GM23338 (cell line): ENCODE results near the gene ACYP1. TPM values are rescaled to one million over a fixed set of nuclear protein-coding genes. Genes with fewer than 3 reads are reported as not detected.

Source experiments
- ATAC-seq: fragments of 200-7000 bp; cut with Tn5 transposase; 3 replicates; pipeline ENCODE4 v1.9.1; 2020
- DNase-seq: peaks from one replicate; pipeline ENCODE4 v3.0.0-alpha.2; 2015; ENCODE audit warnings: low spot score
- H2AFZ ChIP-seq: fragments of 200-600 bp; sonication (generic); 2 replicates; pipeline ENCODE4 v1.8.0; 2016; ENCODE audit warnings: antibody characterized with exemption, mild to moderate bottlenecking, moderate library complexity
- H3F3A ChIP-seq: fragments of 200-600 bp; sonication (generic); replicated peaks from 2 replicates; pipeline ENCODE4 v1.8.0; 2017; ENCODE audit warnings: antibody characterized with exemption, mixed run types, low read depth
- H3K27ac ChIP-seq: fragments of 200-600 bp; sonication (generic); 2 replicates; pipeline ENCODE4 v1.6.1; 2016; ENCODE audit warnings: low read depth
- H3K27me3 ChIP-seq: fragments of 200-600 bp; sonication (generic); 2 replicates; pipeline ENCODE4 v1.8.0; 2016; ENCODE audit warnings: mild to moderate bottlenecking, mixed run types, moderate library complexity; ENCODE audit not compliant: insufficient read depth
- H3K36me3 ChIP-seq: fragments of 200-600 bp; sonication (generic); 2 replicates; pipeline ENCODE4 v1.8.0; 2016; ENCODE audit warnings: mild to moderate bottlenecking; ENCODE audit not compliant: insufficient read depth
- H3K4me1 ChIP-seq: fragments of 200-600 bp; sonication (generic); 2 replicates; pipeline ENCODE4 v1.8.0; 2016; ENCODE audit warnings: mild to moderate bottlenecking, moderate library complexity; ENCODE audit not compliant: insufficient read depth
- H3K4me2 ChIP-seq: fragments of 200-600 bp; sonication (generic); 2 replicates; pipeline ENCODE4 v1.7.1; 2017; ENCODE audit warnings: mixed run types
- H3K4me3 ChIP-seq: fragments of 200-600 bp; sonication (generic); 2 replicates; pipeline ENCODE4 v1.6.1; 2016; ENCODE audit warnings: mixed run types
- H3K79me2 ChIP-seq: fragments of 200-600 bp; sonication (generic); replicated peaks from 2 replicates; pipeline ENCODE4 v1.8.0; 2017; ENCODE audit warnings: mild to moderate bottlenecking; ENCODE audit not compliant: insufficient read depth
- H3K9me2 ChIP-seq: fragments of 200-600 bp; sonication (generic); 2 replicates; pipeline ENCODE4 v1.8.0; 2017; ENCODE audit not compliant: insufficient read depth
- H4K20me1 ChIP-seq: fragments of 200-600 bp; sonication (generic); replicated peaks from 2 replicates; pipeline ENCODE4 v1.8.0; 2017; ENCODE audit warnings: mild to moderate bottlenecking; ENCODE audit not compliant: insufficient read depth
- H3K27ac Mint-ChIP-seq: 2 replicates; pipeline ENCODE4 v1.8.0; 2020; ENCODE audit warnings: inconsistent platforms, mild to moderate bottlenecking, moderate library complexity, mixed read lengths
- H3K27me3 Mint-ChIP-seq: 3 replicates; pipeline ENCODE4 v1.8.0; 2022; ENCODE audit warnings: low read depth, mild to moderate bottlenecking, moderate library complexity, mixed read lengths, inconsistent platforms; ENCODE audit not compliant: insufficient read depth, poor library complexity
- H3K36me3 Mint-ChIP-seq: 3 replicates; pipeline ENCODE4 v1.8.0; 2021; ENCODE audit warnings: low read depth, mild to moderate bottlenecking, inconsistent platforms, moderate library complexity, mixed read lengths
- H3K4me1 Mint-ChIP-seq: 3 replicates; pipeline ENCODE4 v1.8.0; 2020; ENCODE audit warnings: mild to moderate bottlenecking, inconsistent platforms, mixed read lengths
- H3K4me3 Mint-ChIP-seq: 3 replicates; pipeline ENCODE4 v1.8.0; 2021; ENCODE audit warnings: moderate library complexity, mild to moderate bottlenecking, inconsistent platforms, mixed read lengths
- H3K9me3 Mint-ChIP-seq: 3 replicates; pipeline ENCODE4 v1.8.0; 2020; ENCODE audit warnings: moderate library complexity, mild to moderate bottlenecking, inconsistent platforms, mixed read lengths
- CREB1 ChIP-seq: fragments of 250-450 bp; sonication (Bioruptor Pico); IDR thresholded peaks from 2 replicates; pipeline ENCODE4 v1.5.0; 2020; ENCODE audit warnings: low read depth, mild to moderate bottlenecking, moderate library complexity
- ETS1 ChIP-seq: IDR thresholded peaks from 2 replicates; pipeline ENCODE4 v1.6.1; 2016; ENCODE audit warnings: antibody characterized with exemption
- EZH2 ChIP-seq: fragments of 200-600 bp; sonication (generic); IDR thresholded peaks from one replicate; pipeline ENCODE4 v1.8.0; 2017; ENCODE audit warnings: antibody characterized with exemption, mild to moderate bottlenecking, low read depth; ENCODE audit not compliant: unreplicated experiment
- EZH2phosphoT487 ChIP-seq: fragments of 200-600 bp; sonication (generic); IDR thresholded peaks from one replicate; pipeline ENCODE4 v1.8.1; 2018; ENCODE audit warnings: antibody characterized with exemption; ENCODE audit not compliant: unreplicated experiment
- NANOG ChIP-seq: IDR thresholded peaks from 2 replicates; pipeline ENCODE4 v1.6.1; 2016; ENCODE audit warnings: antibody characterized with exemption, borderline replicate concordance
- POLR2AphosphoS5 ChIP-seq: IDR thresholded peaks from 2 replicates; pipeline ENCODE4 v1.6.1; 2016; ENCODE audit warnings: antibody characterized with exemption, low read depth
- STAT1 ChIP-seq: IDR thresholded peaks from one replicate; pipeline ENCODE4 v1.6.1; 2016; ENCODE audit warnings: antibody characterized with exemption; ENCODE audit not compliant: unreplicated experiment
- ZNF114 ChIP-seq: fragments of 250-450 bp; sonication (Bioruptor Pico); IDR thresholded peaks from 2 replicates; pipeline ENCODE4 v1.5.0; 2020; ENCODE audit warnings: mild to moderate bottlenecking, moderate library complexity
- ZNF331 ChIP-seq: fragments of 250-450 bp; sonication (Bioruptor Pico); IDR thresholded peaks from 2 replicates; pipeline ENCODE4 v1.5.0; 2020; ENCODE audit warnings: low read depth, mild to moderate bottlenecking, moderate library complexity
- ZNF462 ChIP-seq: fragments of 250-450 bp; sonication (Bioruptor Pico); IDR thresholded peaks from 2 replicates; pipeline ENCODE4 v1.5.0; 2020; ENCODE audit warnings: mild to moderate bottlenecking, moderate library complexity
- polyA plus RNA-seq: library from polyadenylated mRNA; unstranded; fragments of >200 nt; fragmentation: Nextera tagmentation; extraction: Ambion mirVana; gene quantifications from 2 replicates; pipeline ENCODE4 v1.2.1, GENCODE V29; 2016
- total RNA-seq: library from RNA; depleted of rRNA; stranded (reverse); fragments of >200 nt; shearing (Covaris generic); gene quantifications from 2 replicates; pipeline ENCODE4 v1.2.3, GENCODE V29; 2014

ACYP1 gene
- total and polyA plus RNA-seq, 2 experiments from 2014 or later, result 18.4 to 104 TPM

- TF ChIP-seq ZNF462 (CRISPR knock-in tag) (no peak), ZNF331 (CRISPR knock-in tag) (no peak), STAT1 (no peak), EZH2 (no peak), NANOG (no peak)
Measured at GRCh38 chr14:75047506-75047905, 16.3 kb downstream of the ACYP1 start (continued).

- H3K4me3 ChIP-seq, result no peak overlapping the region
- H3K27me3 ChIP-seq, result no peaks in the 10 kb centered on the region
- no peaks in the 10 kb centered on the region; the same call in 1 of the 3 replicates for H3K9me3 Mint-ChIP-seq
- H3F3A ChIP-seq, result no peaks in the 10 kb centered on the region
- H3K27me3 Mint-ChIP-seq, result peaks cover 3% of the 10 kb centered on the region
- H3K4me1 ChIP-seq, result no peaks in the 10 kb centered on the region
- H3K4me2 ChIP-seq, result no peak overlapping the region
- H3K27ac Mint-ChIP-seq, result no peak overlapping the region
- DNase-seq (no peak), ATAC-seq (no peak)
- no peak overlapping the region for H2AFZ ChIP-seq
- H3K4me1 Mint-ChIP-seq, result no peaks in the 10 kb centered on the region; the same call in 2 of the 3 replicates
- no peak overlapping the region for H3K4me3 Mint-ChIP-seq
- H3K9me2 ChIP-seq, result no peaks in the 10 kb centered on the region
- TF ChIP-seq ETS1, result no peak
- no peak for TF ChIP-seq ZNF462 (CRISPR knock-in tag)
- TF ChIP-seq ZNF114 (CRISPR knock-in tag), result no peak
- no peak for TF ChIP-seq EZH2phosphoT487
- TF ChIP-seq ZNF331 (CRISPR knock-in tag), result no peak
- TF ChIP-seq POLR2AphosphoS5, result no peak
- TF ChIP-seq CREB1, result no peak
- 0 out of 2 replicates have a peak, but pooled peaks cover 6% of the 10 kb centered on the region for H3K79me2 ChIP-seq
- H3K36me3 ChIP-seq, result no peaks in the 10 kb centered on the region
- H4K20me1 ChIP-seq, result 0 out of 2 replicates have a peak, but pooled peaks cover 6% of the 10 kb centered on the region
- no peaks in the 10 kb centered on the region for H3K36me3 Mint-ChIP-seq
- no peak overlapping the region for H3K27ac ChIP-seq
Measured at GRCh38 chr14:75046899-75047298, 16.9 kb downstream of the ACYP1 start.
